Uterus (tissue), 4 donors: Measurements from ENCODE around the gene UST. TPM values are rescaled to one million over a fixed set of nuclear protein-coding genes. Genes with fewer than 3 reads are reported as not detected.

Source experiments
- DNase-seq, 2 donors: peaks; one replicate each; pipeline ENCODE4 v3.0.0-alpha.2; 2019 to 2020
- H3K27ac ChIP-seq, 2 donors: fragments of 200-600 bp; sonication (generic); 1 replicate in 1 of 2; 2 replicates in 1 of 2; pipeline ENCODE4 v1.5.1; 2016 to 2018
- H3K27me3 ChIP-seq, 2 donors: fragments of 200-600 bp; sonication (generic); one replicate each; pipeline ENCODE4 v1.5.1; 2018 to 2019; ENCODE audit warnings: control low read depth in 1 of 2
- H3K36me3 ChIP-seq, 2 donors: fragments of 200-600 bp; sonication (generic); one replicate each; pipeline ENCODE4 v1.5.1; 2019; ENCODE audit warnings: control low read depth in 1 of 2
- H3K4me1 ChIP-seq, 2 donors: fragments of 200-600 bp; sonication (generic); one replicate each; pipeline ENCODE4 v1.5.1; 2018 to 2019; ENCODE audit warnings: control low read depth in 1 of 2
- H3K4me3 ChIP-seq, 2 donors: fragments of 200-600 bp; sonication (generic); 1 replicate in 1 of 2; 2 replicates in 1 of 2; pipeline ENCODE4 v1.5.1; 2018 to 2019; ENCODE audit warnings: mild to moderate bottlenecking in 1 of 2
- H3K9me3 ChIP-seq, 2 donors: fragments of 200-600 bp; sonication (generic); one replicate each; pipeline ENCODE4 v1.5.1; 2019; ENCODE audit warnings: control low read depth in 1 of 2
- POLR2A ChIP-seq, 2 donors: fragments of 450-650 bp; IDR thresholded peaks; one replicate each; pipeline ENCODE4 v1.6.1; 2016; ENCODE audit warnings: antibody characterized with exemption in 2 of 2, mild to moderate bottlenecking in 1 of 2, moderate library complexity in 1 of 2
- intact Hi-C: fragments of 100-400 bp; cut with DNase I; formaldehyde crosslinking; loops from one replicate; pipeline ENCODE4 v1.15.1; 2023; ENCODE audit warnings: low total_unique reads
- total RNA-seq, 4 donors: library from RNA; depleted of rRNA in 3 of 4; stranded (reverse); fragments of >200 nt in 3 of 4; gene quantifications; one replicate each; pipeline versions ENCODE4 v1.1.0 to v1.2.4, GENCODE V29; 2014 to 2023
- TF ChIP-seq, protein P1 (sequence below), 4 experiments: fragments of 200-600 bp in 2 of 4; fragments of 450-650 bp in 2 of 4; sonication (generic) in 2 of 4; IDR thresholded peaks; one replicate each; pipeline ENCODE4 v1.5.1; 2016 to 2019; ENCODE audit warnings: antibody characterized with exemption in 4 of 4, mild to moderate bottlenecking in 2 of 4, moderate library complexity in 1 of 4
- donor health status: DM: yes; HTN: yes; CAD: no.

UST gene
- total RNA-seq: 10 to 100 TPM in 3 of 4 donors, 1 to 10 TPM in 1; 6.1 to 23.2 (median 17.2) TPM

DNA sequence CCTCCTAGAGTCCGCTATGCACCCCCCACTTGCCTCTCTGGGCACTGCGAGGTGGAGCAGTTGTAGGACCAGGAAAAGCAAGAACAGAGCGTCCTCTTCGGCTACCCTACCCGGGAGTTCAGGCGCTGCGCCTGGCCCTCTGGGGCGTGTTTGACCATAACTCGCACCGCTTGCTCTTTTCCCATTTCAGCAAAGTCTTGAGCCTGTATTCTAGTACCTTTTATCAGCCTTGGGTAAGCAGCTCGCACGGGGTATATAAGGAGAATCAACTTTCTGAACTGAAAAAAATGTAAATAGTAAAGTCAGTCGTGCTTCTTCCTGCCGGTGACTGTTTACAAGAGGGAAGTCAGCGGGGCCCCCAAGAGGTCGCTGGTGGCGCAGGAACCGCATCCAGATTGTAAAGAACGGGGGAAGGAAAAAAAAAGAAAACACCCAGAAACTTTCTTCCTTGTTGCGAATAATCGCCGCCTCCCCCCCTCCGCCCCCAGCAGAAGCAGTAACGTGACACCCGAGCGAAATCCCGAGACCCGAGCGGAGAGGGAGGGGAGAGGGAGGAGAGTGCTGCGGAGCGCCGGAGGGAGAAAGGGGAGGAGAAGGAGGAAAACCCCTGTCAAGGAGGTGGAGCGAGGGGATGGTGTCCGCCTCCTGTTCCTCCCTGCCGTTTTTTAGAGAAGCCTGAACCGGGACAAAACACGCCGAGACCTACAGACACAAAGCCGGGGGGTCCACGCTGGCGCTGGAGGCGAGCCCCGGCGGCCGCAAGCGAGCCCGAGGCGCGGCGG lies at the start of gene UST:
UST (plus strand) TSS at position 668 of the 782 bp plus-strand sequence. CDS start 401 bp downstream, outside the sequence.
- Histone ChIP-seq H3K36me3 (no peaks in the 10 kb centered on the region), H3K27me3 (no peaks in the 10 kb centered on the region), H3K9me3 (no peaks in the 10 kb centered on the region), H3K4me3 (peak within 1 kb of the TSS; percentile 63 to 78), H3K27ac (peak within 1 kb of the TSS; percentile 89 to 94), H3K4me1 (no peaks in the 10 kb centered on the region)
- TF ChIP-seq, protein P1, sequence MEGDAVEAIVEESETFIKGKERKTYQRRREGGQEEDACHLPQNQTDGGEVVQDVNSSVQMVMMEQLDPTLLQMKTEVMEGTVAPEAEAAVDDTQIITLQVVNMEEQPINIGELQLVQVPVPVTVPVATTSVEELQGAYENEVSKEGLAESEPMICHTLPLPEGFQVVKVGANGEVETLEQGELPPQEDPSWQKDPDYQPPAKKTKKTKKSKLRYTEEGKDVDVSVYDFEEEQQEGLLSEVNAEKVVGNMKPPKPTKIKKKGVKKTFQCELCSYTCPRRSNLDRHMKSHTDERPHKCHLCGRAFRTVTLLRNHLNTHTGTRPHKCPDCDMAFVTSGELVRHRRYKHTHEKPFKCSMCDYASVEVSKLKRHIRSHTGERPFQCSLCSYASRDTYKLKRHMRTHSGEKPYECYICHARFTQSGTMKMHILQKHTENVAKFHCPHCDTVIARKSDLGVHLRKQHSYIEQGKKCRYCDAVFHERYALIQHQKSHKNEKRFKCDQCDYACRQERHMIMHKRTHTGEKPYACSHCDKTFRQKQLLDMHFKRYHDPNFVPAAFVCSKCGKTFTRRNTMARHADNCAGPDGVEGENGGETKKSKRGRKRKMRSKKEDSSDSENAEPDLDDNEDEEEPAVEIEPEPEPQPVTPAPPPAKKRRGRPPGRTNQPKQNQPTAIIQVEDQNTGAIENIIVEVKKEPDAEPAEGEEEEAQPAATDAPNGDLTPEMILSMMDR (IDR thresholded peaks at IDR 0.05): peak; percentile 1 to 60 (median 40)
- peak; percentile 65 to 68 for TF ChIP-seq POLR2A (IDR thresholded peaks at IDR 0.05)
- DNase-seq: peak; percentile 88 to 93
- intact Hi-C loops: loop anchor here (5.0 kb wide), 1 partner anchor 201 kb away; no protein-coding TSS in a partner anchor

DNA sequence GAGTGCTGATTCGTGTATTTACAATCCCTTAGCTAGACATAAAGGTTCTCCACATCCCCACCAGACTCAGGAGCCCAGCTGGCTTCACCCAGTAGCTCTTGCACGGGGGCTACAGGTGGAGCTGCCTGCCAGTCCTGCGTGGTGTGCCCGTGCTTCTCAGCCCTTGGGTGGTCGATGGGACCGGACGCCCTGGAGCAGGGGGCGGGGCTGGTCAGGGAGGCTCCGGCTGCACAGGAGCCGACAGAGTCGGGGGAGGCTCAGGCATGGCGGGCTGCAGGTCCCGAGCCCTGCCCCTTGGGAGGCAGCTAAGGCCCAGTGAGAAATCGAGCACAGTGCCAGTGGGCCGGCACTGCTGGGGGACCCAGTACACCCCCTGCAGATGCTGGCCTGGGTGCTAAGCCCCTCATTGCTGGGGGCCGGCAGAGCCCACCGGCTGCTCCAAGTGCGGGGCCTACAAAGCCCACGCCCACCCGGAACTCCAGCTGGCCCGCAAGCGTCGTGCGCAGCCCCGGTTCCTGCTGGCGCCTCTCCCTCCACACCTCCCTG lies 48.9 kb upstream of the UST start:
- Histone ChIP-seq H3K36me3 (no peaks in the 10 kb centered on the region), H3K27ac (no peak overlapping the region), H3K4me3 (no peak overlapping the region), H3K27me3 (no peaks in the 10 kb centered on the region), H3K4me1 (no peaks in the 10 kb centered on the region), H3K9me3 (no peaks in the 10 kb centered on the region)
- no peak for DNase-seq
- intact Hi-C loops: no loop called here
- TF ChIP-seq, protein P1 (IDR thresholded peaks at IDR 0.05): no peak

- no peaks in the 10 kb centered on the region for H3K9me3 ChIP-seq
- no peak overlapping the region for H3K4me3 ChIP-seq
- DNase-seq: no peak
- no peaks in the 10 kb centered on the region for H3K4me1 ChIP-seq
- TF ChIP-seq POLR2A (IDR thresholded peaks at IDR 0.05): no peak
- TF ChIP-seq, protein P1 (IDR thresholded peaks at IDR 0.05): no peak
- intact Hi-C loops: no loop called here
- H3K27me3 ChIP-seq: no peaks in the 10 kb centered on the region
- H3K36me3 ChIP-seq: no peaks in the 10 kb centered on the region
- no peak overlapping the region for H3K27ac ChIP-seq
These were observed 48.1 kb upstream of the UST start for GRCh38 chr6:148698671-148699180.

DNA sequence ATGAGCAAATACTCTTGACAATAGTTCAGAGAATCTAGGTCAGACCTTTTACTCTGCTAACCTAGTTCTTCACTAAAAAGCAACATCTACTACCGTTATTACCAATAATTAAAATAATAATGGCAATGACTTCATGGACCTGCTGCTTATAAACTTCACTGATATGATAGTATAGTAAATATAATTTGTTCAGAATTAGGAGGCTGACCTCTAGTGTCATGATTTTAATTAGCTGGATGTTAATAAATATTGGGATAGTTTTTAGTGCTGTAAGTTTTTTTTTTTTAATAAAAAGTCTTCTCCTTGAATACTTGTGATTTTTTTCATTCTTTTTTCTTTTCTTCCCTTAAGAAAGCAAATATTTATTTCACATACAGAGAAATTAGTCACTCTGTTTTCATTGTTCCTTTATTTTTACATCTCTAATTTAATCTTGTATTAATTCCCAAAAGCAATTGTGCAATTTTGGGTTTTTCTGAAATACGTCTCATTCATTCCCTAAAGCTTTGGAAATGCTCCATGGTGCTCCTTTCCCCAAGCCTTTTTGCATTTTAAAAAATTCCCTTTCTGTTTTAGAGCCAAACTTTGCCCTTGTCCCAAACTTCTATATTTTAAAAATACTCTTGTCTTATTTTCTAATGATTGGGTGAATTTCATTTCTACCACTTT lies 46.6 kb upstream of the UST start:
- TF ChIP-seq, protein P1 (IDR thresholded peaks at IDR 0.05): no peak
- TF ChIP-seq POLR2A (IDR thresholded peaks at IDR 0.05): no peak
- intact Hi-C loops: no loop called here

More for the DNA sequence above, 46.6 kb upstream of the UST start:
- Histone ChIP-seq H3K4me1 (no peaks in the 10 kb centered on the region), H3K27ac (peak overlapping the region; percentile 29 to 75), H3K4me3 (peak overlapping the region in 1 of 2 donors; percentile 37), H3K36me3 (no peaks in the 10 kb centered on the region), H3K9me3 (no peaks in the 10 kb centered on the region), H3K27me3 (no peaks in the 10 kb centered on the region)
- DNase-seq: no peak
